ENCODE measurements around the gene A4GNT. TPM values are rescaled to one million over a fixed set of nuclear protein-coding genes. Genes with fewer than 3 reads are reported as not detected.

The A4GNT gene
- total RNA-seq, result not detected in 2 replicates

DNA sequence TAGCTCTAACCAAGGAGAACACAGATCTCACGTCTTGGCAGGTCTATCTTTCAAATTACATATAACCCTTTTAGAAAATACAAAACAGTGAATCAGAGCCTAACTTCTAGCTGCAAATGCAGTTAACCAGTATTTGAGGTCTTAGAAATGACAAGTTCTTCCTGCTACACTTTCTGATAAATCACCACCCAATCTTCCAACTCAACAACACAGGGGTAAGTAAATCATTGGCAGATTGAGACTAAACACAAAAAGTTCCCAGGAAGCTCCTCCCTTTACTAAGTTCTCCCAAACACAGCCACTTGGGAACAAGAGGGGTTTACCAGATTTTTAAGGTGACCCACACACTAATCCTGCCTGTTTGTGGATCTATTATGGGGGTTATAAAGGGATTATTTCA is at the start of gene A4GNT:
TSS of gene A4GNT (minus strand) at position 152 of the 400 bp plus-strand sequence. CDS start 1,134 bp downstream, outside the sequence.

DNA sequence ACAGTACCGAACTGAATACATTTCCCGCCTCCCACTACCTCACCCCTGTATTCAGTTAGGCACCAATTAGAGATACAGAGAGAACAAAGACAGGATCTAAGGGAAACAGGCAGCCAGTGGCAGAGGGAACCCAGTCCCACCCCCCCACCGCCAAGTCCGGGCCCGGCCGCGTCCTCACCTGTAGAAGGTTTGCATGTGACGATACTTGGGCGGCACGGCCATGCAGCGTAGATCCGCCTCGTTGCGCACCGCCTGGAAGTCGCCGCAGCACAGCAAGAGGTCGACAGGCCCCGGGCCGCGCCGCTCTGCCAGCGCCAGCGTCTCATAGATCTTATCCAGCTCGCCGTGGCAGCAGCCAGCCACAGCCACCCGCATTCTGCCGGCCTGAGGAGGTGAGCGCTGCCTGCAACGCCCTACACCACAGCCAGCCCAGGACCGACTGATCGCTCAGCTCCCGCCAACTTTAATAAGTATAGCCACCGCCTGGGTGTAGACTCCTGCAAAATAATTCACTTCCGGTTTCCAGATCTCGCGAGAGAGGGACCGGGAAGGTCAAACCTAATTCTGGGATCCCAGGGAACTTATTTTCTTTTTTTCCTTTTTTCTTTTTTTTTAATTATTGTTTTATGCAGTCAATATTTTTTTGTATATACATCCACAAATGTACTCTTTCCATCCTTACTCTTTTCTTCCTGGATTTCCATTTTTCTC is 42.4 kb upstream of the A4GNT start, which contains the start of gene DBR1:
TSS of gene DBR1 (minus strand) at position 501 of the 711 bp plus-strand sequence. CDS start at position 375, 126 bp downstream.

DNA sequence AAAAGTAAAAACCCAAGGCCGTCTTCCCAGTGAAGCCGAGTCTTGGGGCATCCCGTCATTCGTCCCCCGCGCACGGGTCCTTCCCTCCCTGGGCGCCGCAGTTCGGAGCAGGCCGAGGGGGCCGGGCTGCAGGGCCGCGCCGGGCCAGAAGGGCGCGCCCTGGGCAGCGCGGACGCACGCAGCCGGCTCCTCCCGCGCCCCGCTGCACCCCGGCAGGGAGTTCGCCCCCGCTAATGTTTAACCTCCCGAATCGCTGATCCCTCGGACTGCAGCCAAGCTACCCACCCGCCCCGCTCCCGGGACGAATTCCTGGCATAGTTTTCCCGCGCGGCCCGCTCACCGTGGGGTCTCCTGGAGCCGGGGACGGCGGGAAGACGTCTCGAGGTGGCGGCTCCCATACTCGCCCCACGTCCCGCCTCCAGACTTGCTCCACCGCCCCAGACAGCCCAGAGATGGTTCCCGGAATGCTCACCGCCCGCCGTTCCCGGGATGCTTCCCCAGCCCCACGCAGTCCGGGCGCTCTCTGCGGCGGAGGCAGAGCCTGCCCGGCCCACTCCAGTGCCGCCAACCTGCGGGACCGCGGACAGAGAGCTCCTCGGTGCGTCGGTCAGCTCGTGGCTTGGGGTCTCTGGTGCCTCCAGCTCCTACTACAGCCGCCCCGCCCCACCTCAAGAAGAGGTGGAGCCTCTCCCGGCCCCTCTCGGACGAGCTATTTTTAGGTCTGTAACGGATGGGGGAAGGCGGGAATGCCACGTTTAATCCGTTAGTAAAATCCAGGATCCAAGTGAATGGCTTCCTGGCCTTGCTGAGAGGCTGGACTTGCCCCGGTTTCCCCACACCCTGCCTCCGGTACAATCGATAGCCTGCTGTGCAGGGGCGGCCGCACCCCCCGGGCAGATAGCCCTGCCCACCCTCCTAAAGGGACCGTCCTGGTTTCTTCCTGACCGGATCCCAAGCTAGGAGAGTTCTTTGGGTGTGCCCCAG is 16.9 kb downstream of the A4GNT start, which contains the start of gene DZIP1L:
TSS of gene DZIP1L (minus strand) at position 621 of the 984 bp plus-strand sequence. CDS start 11,637 bp downstream, outside the sequence.

Other genes starting within 250 kb of the A4GNT start
- not detected in 2 replicates for gene CLDN18, start 122.2 kb downstream of the A4GNT start, total RNA-seq
- gene DZIP1L, start 16.8 kb downstream of the A4GNT start, total RNA-seq, result 5.5 and 5.7 TPM in 2 replicates
- 8.9 and 14.4 TPM in 2 replicates for gene DBR1, start 42.5 kb upstream of the A4GNT start, total RNA-seq
- 18.4 and 27.6 TPM in 2 replicates for gene ARMC8, start 54.9 kb upstream of the A4GNT start, total RNA-seq
- gene NME9, start 197.5 kb upstream of the A4GNT start, total RNA-seq, result not detected in 2 replicates
- 2.6 and 6.2 TPM in 2 replicates for gene MRAS, start 216.2 kb upstream of the A4GNT start, total RNA-seq